GOT3 (cell line): ENCODE results near the gene SH3BGR.

Experiments
- DNase-seq: peaks from one replicate; lab custom pipeline; 2025; ENCODE audit warnings: mixed read lengths; lab: John Stamatoyannopoulos, UW

Gene SH3BGR

DNA sequence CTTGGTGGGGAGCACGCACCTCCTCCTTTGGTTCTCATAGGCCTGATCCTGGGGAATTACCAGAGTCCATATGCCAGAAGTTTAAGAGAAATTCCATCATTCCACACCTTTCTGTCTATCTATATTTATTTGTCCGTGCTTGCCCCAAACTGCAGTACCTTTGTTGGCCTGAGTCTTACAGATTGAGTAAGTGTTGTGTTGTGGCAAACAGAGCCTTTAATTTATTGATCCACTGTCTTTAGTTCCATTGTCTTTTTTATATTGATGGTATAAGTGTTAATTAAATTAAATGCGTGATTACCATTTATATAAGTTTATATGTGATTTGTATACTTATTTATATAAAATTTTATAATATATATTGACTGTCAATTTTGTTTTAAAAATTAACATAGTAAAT, 4.9 kb downstream of the SH3BGR start:
- no peak for DNase-seq

DNA sequence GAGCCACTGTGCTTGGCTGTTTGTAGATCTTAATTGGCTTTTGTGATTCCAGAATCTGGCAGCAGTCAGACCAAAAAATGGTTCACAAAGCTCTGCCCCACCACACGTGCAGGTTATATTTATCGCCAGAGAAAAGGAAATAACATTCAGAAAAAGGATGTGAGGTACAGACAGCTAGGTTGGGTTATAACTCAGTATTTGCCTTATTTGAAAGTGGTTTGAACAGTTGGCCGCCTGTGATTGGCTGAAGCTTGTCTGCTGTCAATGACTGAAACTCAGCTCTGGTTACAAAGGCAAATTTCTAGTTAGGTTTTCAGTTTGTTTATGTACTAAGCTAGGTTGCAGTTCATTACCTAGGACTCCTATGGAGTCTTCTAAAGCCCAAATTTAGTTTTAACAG, 9.6 kb downstream of the SH3BGR start:
- DNase-seq = no peak

DNA sequence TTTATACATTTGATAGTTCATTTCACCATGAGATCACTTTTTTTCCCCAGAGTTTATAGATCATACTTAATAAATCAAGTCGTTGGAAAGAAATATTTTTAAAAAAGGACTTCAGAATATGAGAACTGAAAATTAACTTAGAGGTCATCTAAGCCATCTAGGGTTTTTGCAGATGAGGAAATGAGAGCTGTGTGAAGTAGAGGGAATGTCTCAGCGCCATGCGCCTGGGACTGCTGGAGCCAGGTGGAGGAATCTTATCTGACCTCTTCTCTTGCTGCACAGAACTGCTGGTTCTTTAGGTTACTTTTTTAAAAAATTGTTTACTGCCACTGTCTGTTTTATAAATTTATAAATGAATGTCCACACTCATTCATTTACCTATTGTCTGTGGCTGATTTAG, 11.5 kb downstream of the SH3BGR start:
- DNase-seq = no peak

DNA sequence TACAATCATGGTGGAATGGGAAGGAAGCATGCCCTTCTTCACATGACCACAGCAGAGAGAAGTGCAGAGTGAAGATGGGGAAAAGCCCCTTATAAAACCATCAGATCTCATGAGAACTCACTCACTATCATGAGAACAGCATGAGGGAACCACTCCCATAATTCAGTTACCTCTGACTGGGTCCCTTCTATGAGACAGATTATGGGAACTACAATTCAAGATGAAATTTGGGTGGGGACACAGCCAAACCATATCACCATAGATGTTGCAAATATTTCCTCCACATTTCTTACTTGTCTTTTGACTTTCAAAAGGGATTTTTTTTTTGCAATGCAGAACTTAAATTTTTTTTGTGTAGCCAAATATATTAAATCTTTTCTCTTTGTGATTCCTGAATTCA, 14.8 kb downstream of the SH3BGR start:
- DNase-seq = no peak

DNA sequence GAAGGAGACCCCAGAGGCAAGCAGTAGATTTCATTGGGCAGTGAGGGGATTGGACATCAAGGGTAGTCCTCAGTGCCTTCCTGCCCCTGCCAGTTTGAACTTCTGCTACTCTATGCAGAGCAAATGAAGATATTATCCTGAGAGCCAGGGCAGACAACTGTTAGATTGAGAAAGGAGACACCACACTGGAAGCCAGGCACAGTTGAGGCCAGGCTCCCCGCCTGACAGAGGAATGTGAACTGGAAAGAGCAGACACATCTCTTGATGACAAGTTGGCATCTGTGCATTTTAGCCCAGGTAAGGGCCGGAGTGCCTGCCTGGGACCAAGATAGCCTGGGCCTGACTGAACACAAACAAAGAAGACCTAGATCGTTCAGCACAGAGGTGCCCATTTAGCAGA, 16.0 kb downstream of the SH3BGR start:
- DNase-seq = no peak

DNA sequence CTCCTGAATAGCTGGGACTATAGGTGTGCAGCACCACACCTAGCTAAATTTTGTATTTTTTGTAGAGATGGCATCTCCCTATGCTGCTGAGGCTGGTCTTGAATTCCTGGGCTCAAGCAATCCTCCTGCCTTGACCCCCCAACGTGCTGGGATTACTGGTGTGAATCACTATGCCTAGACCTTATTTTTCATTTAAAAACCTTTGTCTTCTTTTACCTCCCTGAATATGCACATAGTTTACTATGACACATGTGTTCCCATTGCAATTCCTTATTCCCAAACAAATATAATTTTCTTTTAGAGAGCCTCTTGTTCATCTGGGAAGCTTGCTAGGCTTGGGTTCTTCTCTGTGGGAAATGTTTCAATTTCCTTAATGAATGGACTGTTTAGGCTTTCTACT, 16.8 kb downstream of the SH3BGR start:
- DNase-seq = no peak

DNA sequence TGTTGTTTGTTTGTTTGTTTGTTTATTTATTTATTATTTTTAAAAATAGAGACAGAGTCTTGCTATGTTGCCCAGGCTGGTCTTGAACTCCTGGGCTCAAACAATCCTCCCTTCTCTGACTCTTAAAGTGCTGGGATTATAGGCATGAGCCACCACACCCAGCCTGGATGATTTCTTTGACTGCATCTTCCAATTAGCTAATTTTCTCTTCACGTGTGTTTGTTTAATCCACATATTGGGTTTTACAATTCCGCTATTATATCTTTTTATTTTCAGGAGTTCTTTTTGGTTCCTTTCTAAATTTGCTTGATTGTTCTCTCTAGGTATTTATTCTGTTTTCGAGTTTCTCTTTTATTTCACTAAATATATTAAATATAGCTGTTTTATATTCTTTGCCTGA, 19.8 kb downstream of the SH3BGR start:
- DNase-seq = no peak

DNA sequence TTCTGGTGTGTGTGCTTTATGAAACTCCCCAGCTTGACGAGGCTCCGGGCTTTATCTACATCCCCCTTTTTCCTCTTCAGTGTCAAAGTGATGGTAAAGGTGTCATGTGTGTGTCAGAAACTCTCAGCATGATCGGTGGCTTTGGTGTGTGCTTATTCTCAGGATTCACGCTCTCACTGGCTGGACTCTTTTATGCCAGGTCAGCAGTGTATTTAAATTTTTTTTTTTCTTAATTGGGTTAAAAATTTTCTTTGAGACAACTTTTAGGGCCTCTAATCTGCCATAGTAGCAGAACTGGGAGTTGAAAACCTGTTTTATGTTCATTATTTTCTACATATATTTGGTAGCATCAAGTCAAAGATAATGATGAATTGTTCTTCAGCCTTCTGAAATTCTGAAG, 21.0 kb downstream of the SH3BGR start:
- DNase-seq = no peak

DNA sequence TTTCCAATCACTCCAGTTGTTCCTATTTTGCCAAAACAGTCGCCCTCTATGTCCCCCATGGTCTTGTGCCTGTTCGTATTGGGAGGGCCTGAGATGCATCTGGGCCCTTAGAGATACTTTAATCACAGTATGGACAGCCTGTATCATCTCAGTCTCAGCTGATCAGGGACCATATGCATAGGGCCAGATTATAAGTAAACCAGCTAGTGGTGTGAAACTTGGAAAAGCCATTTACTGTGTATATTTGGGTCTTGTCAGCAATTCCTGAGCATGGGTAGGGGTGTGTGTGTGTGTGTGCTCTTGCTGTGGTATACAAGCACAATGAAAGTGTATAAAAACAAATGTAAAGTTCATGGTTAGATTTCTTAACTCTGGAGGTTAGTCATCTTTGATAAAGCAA, 22.8 kb downstream of the SH3BGR start:
- DNase-seq = no peak

DNA sequence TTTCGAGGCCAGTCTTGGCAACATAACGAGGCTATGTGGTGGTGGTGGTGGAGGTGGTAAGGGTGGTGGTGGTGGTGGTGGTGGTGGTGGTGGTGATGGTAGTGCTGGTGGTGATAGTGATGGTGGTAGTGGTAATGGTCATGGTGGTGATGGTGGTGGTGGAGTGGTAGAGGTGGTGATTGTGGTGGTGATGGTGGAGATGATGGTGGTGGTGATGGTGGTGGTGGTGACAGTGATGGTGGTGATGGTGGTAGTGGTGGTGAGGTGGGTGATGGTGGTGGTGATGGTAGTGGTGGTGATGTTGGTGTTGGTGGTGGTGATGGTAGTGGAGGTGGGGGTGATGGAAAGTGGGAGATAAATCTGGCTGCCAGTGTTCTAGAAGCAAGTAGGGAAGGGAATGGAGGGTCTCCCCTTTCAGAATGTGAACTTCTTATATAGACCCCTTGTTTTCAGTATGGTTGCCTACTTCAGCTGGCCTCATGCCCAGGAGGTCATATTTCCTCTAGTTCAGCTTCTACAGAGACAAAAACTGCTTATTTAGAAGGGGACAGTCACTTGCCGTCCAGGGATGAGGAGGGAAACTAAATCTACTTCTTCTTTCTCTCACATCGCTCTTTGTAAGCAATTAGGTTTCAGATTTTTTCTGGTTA, 27.5 kb downstream of the SH3BGR start:
- DNase-seq = no peak

DNA sequence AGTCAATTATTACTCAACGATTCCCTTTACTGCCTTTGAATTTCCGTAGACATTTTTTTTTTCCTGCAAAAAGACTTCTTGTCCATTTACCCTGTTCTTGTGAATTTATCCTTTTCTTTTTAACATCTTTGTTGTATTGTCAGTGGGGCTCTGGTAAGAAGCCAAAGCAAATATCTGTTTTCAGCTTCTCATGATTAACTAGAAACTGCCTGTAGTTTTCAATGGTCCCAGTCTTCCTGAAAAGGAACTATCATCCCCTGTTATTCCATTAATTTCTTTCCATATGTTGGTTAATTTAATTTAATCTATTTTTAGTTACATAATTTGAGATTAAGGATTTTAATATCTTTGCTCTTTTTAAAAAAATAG, 28.0 kb downstream of the SH3BGR start:
- no peak for DNase-seq

DNA sequence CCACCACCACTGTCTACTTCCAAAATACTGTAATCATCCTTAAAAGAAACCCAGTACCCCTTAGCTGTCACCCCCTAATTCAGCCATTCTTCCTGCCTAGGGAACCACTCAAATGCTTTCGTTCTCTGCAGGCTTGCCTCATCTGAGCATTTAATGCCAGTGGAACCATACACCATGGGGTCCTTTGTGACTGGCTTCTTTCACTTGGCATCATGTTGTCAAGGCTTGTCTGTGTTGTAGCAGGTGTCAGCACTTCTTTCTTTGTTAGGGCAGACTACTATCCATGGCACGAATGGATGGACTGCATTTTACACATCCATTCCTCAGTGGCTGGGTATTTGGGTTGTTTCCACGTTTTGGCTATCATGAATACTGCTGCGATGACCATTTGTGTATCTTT, 28.5 kb downstream of the SH3BGR start:
- no peak for DNase-seq

DNA sequence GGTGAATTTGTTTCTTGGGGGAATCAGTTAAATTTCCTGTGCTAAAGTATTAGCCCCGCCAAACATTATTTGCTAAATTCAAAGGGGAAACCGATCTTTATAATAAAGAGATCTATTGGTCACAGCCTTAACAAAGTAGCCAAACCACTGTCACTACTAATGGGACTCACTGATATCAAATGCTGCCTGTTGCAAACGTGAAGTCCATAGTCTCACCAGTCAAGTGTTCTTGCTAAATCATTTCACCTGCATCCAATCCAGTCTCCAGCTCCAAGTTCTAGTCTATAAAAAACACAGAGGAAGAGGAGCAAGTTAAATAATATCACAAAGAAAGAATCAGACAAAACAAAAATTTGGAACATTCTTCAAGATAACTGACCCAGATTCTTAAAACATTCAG, 30.1 kb downstream of the SH3BGR start:
- no peak for DNase-seq

DNA sequence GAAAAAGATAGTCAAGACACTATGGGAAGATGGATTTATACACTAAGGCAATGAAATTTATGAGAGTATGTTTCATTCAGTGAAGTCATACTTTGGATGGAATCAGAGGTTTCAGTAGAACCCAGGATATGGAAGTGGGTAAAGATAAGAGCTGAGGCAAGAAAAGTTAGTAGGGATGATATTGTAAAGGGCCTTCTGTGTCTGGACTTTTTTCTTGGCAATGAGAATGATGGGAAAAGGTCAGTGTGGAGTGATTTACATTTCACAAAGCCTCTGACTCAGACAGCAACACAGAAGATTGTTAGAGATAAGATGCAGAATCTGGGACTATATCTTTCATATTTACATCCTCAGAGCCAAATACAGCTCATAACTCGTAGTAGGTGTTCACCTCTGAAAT, 32.1 kb downstream of the SH3BGR start:
- DNase-seq = no peak

DNA sequence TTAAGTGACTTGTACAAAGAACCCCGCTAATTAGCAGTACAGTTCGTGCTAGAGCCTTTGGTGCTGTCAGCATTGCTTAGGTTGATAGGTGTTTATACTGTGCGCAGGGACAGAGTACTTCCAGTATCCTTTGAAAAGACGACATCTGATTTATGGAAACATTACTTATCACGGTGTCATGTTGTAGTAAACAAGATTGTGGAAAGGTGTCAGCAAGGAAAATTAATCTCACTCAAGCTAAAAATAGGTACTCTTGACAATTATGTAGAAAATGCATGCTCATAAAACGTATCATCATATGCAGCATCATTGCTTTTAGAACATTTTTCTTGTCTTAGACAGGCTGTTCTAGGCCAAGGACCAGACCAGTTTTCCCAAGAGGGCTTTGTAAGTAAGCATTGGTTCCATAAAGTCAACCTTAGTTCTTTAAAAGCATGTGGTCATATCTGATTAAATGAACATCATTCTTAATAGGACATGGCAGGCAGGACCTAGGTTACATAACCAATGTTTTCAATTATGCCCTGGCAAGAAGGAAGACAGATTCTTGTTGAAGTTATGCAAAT, 33.0 kb downstream of the SH3BGR start:
- no peak for DNase-seq

DNA sequence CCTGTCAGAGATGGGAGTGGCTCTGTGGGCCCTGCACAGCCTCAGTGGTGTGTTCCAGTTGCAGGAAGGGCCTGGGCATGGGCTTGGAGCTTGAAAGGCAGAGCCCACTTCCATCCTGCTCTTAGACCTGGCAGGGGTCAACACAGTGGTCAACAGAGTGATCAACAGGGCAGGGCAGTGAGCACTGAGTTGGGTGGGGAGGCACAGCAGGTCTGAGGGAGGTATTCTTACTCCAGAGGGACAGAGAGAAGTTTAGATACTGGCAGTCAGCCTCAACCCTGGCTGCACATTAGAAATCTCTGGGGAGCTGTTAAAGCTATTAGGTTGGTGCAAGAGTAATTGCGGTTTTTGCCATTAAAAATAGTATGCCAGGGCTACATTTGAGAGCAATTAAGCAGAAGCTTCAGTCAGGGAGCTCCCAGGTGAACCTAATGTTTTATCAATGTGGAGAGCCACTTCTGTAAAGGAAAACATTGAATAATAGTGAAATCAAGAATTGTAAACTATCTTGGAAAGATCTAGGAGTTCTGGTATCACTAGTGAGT, 37.7 kb downstream of the SH3BGR start:
- no peak for DNase-seq

DNA sequence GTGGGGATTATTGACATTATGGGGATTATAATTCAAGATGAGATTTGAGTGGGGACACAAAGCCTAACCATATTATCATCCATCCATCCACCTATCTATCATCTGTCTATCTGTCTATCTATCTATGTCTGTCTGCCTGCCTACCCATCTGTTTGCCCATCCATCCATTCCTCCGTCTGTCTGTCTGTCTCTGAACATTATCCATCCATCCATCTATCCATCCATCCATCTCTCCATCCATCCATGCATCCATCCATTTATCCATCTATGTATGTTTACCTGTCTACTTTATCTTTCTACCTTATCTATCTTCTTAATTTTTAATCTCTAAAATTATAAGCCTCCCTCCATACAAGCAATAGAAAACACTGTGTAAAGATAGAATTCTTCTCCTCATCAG, 47.4 kb downstream of the SH3BGR start:
- DNase-seq = no peak

DNA sequence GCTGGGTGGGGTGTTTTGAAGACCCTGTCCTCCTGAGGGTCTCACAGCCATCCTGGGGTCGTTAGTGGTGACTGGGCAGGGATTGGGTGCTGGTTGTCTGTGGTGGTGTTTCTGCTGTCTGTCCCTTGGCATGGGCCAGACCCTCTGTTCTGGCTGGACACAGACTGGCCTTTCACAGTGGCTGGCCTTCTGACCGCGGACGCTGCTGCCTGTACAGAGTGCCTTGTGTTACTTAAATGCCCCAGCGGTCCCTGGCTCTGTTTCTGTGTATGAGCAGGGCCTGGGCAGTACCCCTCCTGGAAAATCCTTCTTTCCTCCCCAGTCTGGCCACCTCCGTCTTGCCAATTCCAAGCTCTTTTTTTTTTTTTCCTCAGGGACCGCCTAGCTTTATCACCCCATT, 50.9 kb downstream of the SH3BGR start:
- DNase-seq = no peak

DNA sequence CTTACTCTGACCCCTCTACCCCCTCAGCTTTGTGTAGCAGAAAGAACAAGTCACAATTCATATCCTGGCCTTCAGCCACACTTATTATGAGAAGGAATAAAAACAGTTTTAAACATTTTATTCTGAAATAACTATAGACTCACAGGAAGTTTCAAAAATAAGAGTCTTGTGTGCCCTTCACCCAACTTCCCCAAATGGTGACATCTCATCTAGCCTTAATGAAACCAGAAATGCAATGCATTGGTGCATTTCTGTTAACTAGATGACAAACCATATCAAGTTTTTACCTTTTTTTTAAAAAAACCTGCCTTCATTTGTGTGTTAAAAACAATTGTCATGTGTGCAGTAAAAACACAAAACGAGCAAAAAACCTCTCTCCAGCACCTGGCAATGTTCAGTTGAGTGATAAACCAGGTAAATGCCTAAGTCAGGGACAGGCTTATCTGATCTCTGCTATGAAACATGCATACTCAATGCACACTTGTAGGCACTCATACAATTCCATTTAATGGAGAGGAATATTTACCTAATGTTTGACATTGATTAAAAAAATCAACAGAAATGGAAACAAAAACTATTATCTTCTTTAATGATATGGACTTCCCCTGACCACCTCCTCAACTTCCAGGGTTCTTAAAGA, 51.5 kb downstream of the SH3BGR start:
- DNase-seq = no peak

DNA sequence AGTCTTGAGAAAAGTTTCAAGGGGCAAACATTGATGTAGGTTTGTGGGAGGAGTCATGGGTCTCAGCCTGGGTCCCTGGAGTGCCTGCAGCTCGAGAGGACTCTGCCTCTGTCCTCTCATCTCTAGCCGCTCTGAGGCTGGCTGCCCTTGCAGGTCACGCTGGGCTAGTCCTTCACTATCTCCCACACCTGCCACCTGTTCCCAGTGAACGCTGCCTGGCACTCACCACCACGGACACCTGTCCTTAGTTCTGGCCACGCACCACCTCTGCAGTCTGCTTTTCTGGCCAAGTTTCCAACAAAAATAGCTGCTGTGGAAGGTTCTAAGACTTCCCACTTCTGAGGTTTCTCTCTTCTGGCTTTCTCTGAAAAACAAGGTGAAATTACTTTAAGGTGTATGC, 52.5 kb downstream of the SH3BGR start:
- no peak for DNase-seq

DNA sequence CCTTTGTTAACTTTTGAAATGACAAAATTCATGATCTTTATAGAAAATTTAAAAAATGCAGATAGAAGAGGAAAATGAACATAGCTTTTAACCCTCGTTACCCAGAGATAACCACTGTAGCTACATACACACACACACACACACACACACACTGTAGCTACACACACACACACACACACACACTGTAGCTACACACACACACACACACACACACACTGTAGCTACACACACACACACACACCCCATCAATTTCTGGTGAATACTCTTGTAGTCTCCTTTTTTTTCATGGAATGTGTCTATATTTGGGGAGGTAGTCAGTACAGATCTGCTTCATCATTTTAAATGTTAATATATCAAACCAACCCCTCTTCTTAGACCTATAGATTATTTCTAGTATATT, 58.5 kb downstream of the SH3BGR start:
- no peak for DNase-seq

DNA sequence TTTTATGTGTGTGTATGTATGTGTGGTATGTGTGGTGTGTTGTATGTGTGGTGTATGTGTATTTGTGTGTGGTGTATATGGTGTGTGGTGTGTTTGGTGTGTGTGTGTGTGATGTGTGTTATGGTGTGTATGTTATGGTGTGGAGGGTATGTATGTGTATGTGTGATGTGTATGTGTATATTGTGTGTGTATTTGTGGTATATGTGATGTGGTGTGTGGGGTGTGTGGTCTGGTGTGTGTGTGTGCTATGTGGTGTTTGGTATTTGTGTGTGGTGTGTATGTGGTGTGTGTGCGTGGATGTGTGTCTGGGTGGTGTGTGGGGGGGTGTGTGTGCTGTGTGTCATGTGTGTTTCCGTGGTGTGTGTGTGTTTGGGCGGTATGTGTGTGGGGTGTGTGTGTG, 59.3 kb downstream of the SH3BGR start:
- DNase-seq = no peak

DNA sequence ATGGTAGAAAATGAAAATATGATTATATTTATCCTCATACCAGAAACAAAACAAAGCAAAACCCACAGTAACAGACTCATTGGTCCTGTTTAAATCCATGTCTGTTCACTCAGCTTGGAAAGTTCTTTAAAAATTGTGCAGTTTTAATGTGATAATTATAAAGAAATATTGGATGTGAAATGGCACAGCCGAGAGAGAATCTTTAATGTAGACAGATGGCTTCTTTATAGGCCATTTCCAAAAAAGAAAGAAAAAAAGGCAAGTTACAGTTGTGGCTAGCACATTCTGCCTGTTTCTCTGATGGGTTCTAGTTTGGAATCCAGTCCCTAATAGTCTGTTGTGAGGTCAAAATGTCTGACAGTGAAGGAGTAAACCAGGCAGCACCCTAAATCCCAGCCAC, 62.0 kb downstream of the SH3BGR start:
- DNase-seq = no peak
